ENCODE measurements around the gene PKN2.

DNA sequence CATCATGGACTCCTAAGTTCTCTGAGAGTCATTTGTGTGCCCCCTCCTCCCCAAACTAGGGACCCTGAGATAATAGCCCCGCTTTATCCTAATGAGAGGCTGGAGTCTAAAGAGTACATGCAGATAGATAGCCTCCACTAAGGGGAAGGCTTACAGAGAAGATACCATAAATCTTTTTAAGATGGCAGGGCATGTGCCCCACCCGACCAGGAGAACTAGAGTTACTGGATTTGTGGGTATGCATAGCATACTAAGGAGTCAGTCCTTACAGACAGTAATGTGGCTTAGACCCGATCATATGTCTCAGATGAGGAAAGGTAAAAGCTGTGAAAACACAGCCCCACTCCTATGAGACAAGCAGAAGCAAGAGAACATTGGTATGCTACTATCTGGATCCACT is 25.7 kb upstream of the PKN2 start:
- TF ChIP-seq POLR2AphosphoS5 (IDR thresholded peaks at IDR 0.05; ENCODE audit: borderline replicate concordance, low read depth, low read length) (no peak), EZH2 (IDR thresholded peaks at IDR 0.05) (no peak)

All from SK-N-MC (cell line).